HepG2 (cell line): ENCODE data around the gene CAPN11. TPM values are rescaled to one million over a fixed set of nuclear protein-coding genes. Genes with fewer than 3 reads are reported as not detected.

Experiments
- AKAP8 ChIP-seq: sonication (generic); formaldehyde crosslinking; IDR thresholded peaks from 2 replicates; pipeline ENCODE4 v1.5.1; 2020; ENCODE audit warnings: mild to moderate bottlenecking, missing genetic modification reagents
- ARID5B ChIP-seq: IDR thresholded peaks from 2 replicates; pipeline ENCODE4 v1.4.0; 2020; ENCODE audit warnings: mild to moderate bottlenecking, missing genetic modification reagents
- HDAC2 ChIP-seq: sonication (generic); formaldehyde crosslinking; IDR thresholded peaks from 2 replicates; pipeline ENCODE4 v1.4.0; 2020; ENCODE audit warnings: missing genetic modification reagents
- HMGXB4 ChIP-seq, 2 experiments: sonication (generic) in 1 of 2; formaldehyde crosslinking in 1 of 2; IDR thresholded peaks; 2 replicates each; pipeline versions ENCODE4 v1.4.0 to v1.6.1; 2018 to 2020; ENCODE audit warnings: missing genetic modification reagents in 2 of 2, borderline replicate concordance in 1 of 2, low read depth in 1 of 2, mild to moderate bottlenecking in 1 of 2, missing biosample characterization in 1 of 2
- IKZF5 ChIP-seq: IDR thresholded peaks from 2 replicates; pipeline ENCODE4 v1.6.1; 2018; ENCODE audit warnings: missing genetic modification reagents, mild to moderate bottlenecking, missing compliant biosample characterization
- MTA1 ChIP-seq: sonication (generic); formaldehyde crosslinking; IDR thresholded peaks from 2 replicates; pipeline ENCODE4 v1.4.0; 2020; ENCODE audit warnings: missing genetic modification reagents, mild to moderate bottlenecking, borderline replicate concordance
- PHF20 ChIP-seq: sonication (generic); formaldehyde crosslinking; IDR thresholded peaks from 2 replicates; pipeline ENCODE4 v1.5.0; 2020; ENCODE audit warnings: mild to moderate bottlenecking, missing genetic modification reagents
- POLR2AphosphoS5 ChIP-seq: IDR thresholded peaks from 2 replicates; pipeline ENCODE4 v1.6.1; 2012; ENCODE audit warnings: low read depth, low read length
- PRMT3 ChIP-seq: sonication (generic); formaldehyde crosslinking; IDR thresholded peaks from 2 replicates; pipeline ENCODE4 v1.8.1; 2022; ENCODE audit warnings: low read depth, mild to moderate bottlenecking, moderate library complexity, missing genetic modification reagents, borderline replicate concordance
- ZEB1 ChIP-seq: IDR thresholded peaks from 2 replicates; pipeline ENCODE4 v1.6.1; 2012; ENCODE audit warnings: mild to moderate bottlenecking, low read depth, inconsistent platforms; ENCODE audit not compliant: insufficient replicate concordance
- ZNF407 ChIP-seq: sonication (generic); formaldehyde crosslinking; IDR thresholded peaks from one replicate; pipeline ENCODE4 v1.5.1; 2020; ENCODE audit warnings: mild to moderate bottlenecking, missing genetic modification reagents; ENCODE audit errors: not compliant biosample characterization
- ZNF558 ChIP-seq: sonication (generic); formaldehyde crosslinking; IDR thresholded peaks from 2 replicates; pipeline ENCODE4 v1.9.0; 2022; ENCODE audit warnings: mild to moderate bottlenecking, missing genetic modification reagents, borderline replicate concordance
- ZSCAN30 ChIP-seq: sonication (generic); formaldehyde crosslinking; IDR thresholded peaks from 2 replicates; pipeline ENCODE4 v1.5.0; 2020; ENCODE audit warnings: mild to moderate bottlenecking, missing genetic modification reagents
- polyA plus RNA-seq, 8 experiments: library from polyadenylated mRNA; depleted of rRNA in 3 of 8; stranded (reverse) in 7 of 8; unstranded in 1 of 8; fragments of >200 nt; fragmentation: Illumina TruSeq in 4 of 8; extraction: Trizol in 4 of 8; gene quantifications; 2 replicates each; pipeline versions ENCODE4 v1.2.1 to v1.2.3, GENCODE V29; 2011 to 2016; ENCODE audit warnings: low read depth in 4 of 8, missing spikeins in 1 of 8, mixed read lengths in 1 of 8; ENCODE audit not compliant: insufficient read depth in 1 of 8
- total RNA-seq, 5 experiments: library from RNA; depleted of rRNA; stranded (reverse); fragments of >200 nt; fragmentation: Illumina TruSeq; extraction: Trizol; gene quantifications; 2 replicates each; pipeline ENCODE4 v1.2.3, GENCODE V29; 2016; ENCODE audit warnings: low read depth in 1 of 5

CAPN11 gene
- total and polyA plus RNA-seq, 2 of the 13 experiments (the other 11 are each of a cell fraction or from before 2014, with no cell fraction given), result 0.07 to 0.11 TPM

- peak; percentile 62 for TF ChIP-seq ARID5B (CRISPR knock-in tag)
- TF ChIP-seq PRMT3 (CRISPR knock-in tag), result no peak
- peak; percentile 88 to 94 for TF ChIP-seq HMGXB4 (CRISPR knock-in tag; IDR thresholded peaks at IDR 0.05; ENCODE audit: borderline replicate concordance in 1 of 2, low read depth in 1 of 2)
- TF ChIP-seq PHF20 (CRISPR knock-in tag), result no peak
- TF ChIP-seq IKZF5, result peak; percentile 80; the same call in 1 of the 2 replicates
- TF ChIP-seq MTA1 (CRISPR knock-in tag), result 0 out of 2 replicates have a peak, but pooled peaks have one; percentile 19
- no peak for TF ChIP-seq POLR2AphosphoS5
- TF ChIP-seq ZSCAN30 (CRISPR knock-in tag), result no peak
- TF ChIP-seq ZNF407 (CRISPR knock-in tag), result no peak
- TF ChIP-seq ZEB1, result no peak
- TF ChIP-seq ZNF558 (CRISPR knock-in tag), result no peak
- no peak; the same call in 1 of the 2 replicates for TF ChIP-seq AKAP8 (CRISPR knock-in tag)
- TF ChIP-seq HDAC2, result peak; percentile 62; the same call in 1 of the 2 replicates
Measured at GRCh38 chr6:44221291-44221960, 62.8 kb downstream of the CAPN11 start (continued).
